ENCODE data around the gene SASS6. TPM values are rescaled to one million over a fixed set of nuclear protein-coding genes. Genes with fewer than 3 reads are reported as not detected.

Gene SASS6
- polyA plus RNA-seq, 1 of the 3 experiments (the other 2 are of a cell fraction) = 0.48 TPM

- H4K20me1 ChIP-seq (ENCODE audit: insufficient read depth) = no peaks in the 10 kb centered on the region
- H3K27me3 ChIP-seq (ENCODE audit: insufficient read depth) = no peaks in the 10 kb centered on the region
- H3K4me3 ChIP-seq (ENCODE audit: low read depth in 2 of 2, low read length in 1 of 2) = no peak overlapping the region
- H3K4me1 ChIP-seq (ENCODE audit: control insufficient read depth in 1 of 2, insufficient read depth in 2 of 2, low read depth in 1 of 2, low read length in 1 of 2) = no peaks in the 10 kb centered on the region
- CTCF ChIA-PET = interaction anchor here (1.1 to 2.2 kb wide), 3 partner anchors 8 to 252 kb away, joined by 3 to 5 read pairs (median 3); partner anchors contain the start of gene LRRC39
- no peaks in the 10 kb centered on the region for H3K9me2 ChIP-seq
- POLR2A ChIA-PET = no interaction called here
- H3K36me3 ChIP-seq (replicated peaks in 1 of 2; ENCODE audit: control insufficient read depth in 1 of 2, insufficient read depth in 2 of 2, low read length in 1 of 2) = no peaks in the 10 kb centered on the region
- H3K9ac ChIP-seq = no peak overlapping the region
- no peak overlapping the region for H2AFZ ChIP-seq (ENCODE audit: low read depth)
- H3K9me3 ChIP-seq = no peaks in the 10 kb centered on the region
- 80% methylated on average over 5 of the region's 5 CpGs for WGBS (ENCODE audit: low lambda C conversion rate)
- H3K79me2 ChIP-seq (ENCODE audit: insufficient read depth) = no peaks in the 10 kb centered on the region
- DNase-seq = no peak
- H3K4me2 ChIP-seq = no peak overlapping the region
- H3F3A ChIP-seq (replicated peaks; ENCODE audit: insufficient read depth) = no peaks in the 10 kb centered on the region
- no peak for TF ChIP-seq ELF1 (IDR thresholded peaks at IDR 0.05)
- no peak for TF ChIP-seq SIN3A (IDR thresholded peaks at IDR 0.05; ENCODE audit: borderline replicate concordance, low read depth, low read length)
- no peak for TF ChIP-seq NFIC (IDR thresholded peaks at IDR 0.05; ENCODE audit: borderline replicate concordance)
- TF ChIP-seq TCF12 (IDR thresholded peaks at IDR 0.05) = no peak
- no peak for TF ChIP-seq GATA2 (CRISPR knock-in tag; IDR thresholded peaks at IDR 0.05)
- no peak for TF ChIP-seq GABPA (IDR thresholded peaks at IDR 0.05; ENCODE audit: low read depth)
- TF ChIP-seq YY1 (IDR thresholded peaks at IDR 0.05; ENCODE audit: low read depth) = no peak
- TF ChIP-seq ZBTB33 (IDR thresholded peaks at IDR 0.05; ENCODE audit: borderline replicate concordance, low read depth) = no peak
- no peak for TF ChIP-seq FOXJ3 (CRISPR knock-in tag; IDR thresholded peaks at IDR 0.05)
- TF ChIP-seq JUND (IDR thresholded peaks at IDR 0.05) = no peak
- no peak for TF ChIP-seq FOXM1 (IDR thresholded peaks at IDR 0.05; ENCODE audit: low read depth)
- no peak for TF ChIP-seq NRF1 (IDR thresholded peaks at IDR 0.05; ENCODE audit: low read depth, low read length)
- no peak for TF ChIP-seq TEAD4 (IDR thresholded peaks at IDR 0.05; ENCODE audit: borderline replicate concordance, insufficient read depth)
- TF ChIP-seq FOSL2 (IDR thresholded peaks at IDR 0.05; ENCODE audit: borderline replicate concordance, low read depth) = no peak
- no peak for TF ChIP-seq TAF1 (IDR thresholded peaks at IDR 0.05; ENCODE audit: borderline replicate concordance, low read depth, low read length)
- TF ChIP-seq RXRA (IDR thresholded peaks at IDR 0.05; ENCODE audit: borderline replicate concordance, low read depth) = no peak
- TF ChIP-seq MXI1 (IDR thresholded peaks at IDR 0.05; ENCODE audit: low read depth, low read length) = no peak
- TF ChIP-seq, protein P1, sequence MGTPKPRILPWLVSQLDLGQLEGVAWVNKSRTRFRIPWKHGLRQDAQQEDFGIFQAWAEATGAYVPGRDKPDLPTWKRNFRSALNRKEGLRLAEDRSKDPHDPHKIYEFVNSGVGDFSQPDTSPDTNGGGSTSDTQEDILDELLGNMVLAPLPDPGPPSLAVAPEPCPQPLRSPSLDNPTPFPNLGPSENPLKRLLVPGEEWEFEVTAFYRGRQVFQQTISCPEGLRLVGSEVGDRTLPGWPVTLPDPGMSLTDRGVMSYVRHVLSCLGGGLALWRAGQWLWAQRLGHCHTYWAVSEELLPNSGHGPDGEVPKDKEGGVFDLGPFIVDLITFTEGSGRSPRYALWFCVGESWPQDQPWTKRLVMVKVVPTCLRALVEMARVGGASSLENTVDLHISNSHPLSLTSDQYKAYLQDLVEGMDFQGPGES (IDR thresholded peaks at IDR 0.05; ENCODE audit: low read depth, low read length) = no peak
- H3K27ac ChIP-seq (ENCODE audit: low read depth in 2 of 2, low read length in 1 of 2) = no peak overlapping the region
Observed at GRCh38 chr1:100164702-100165101, 32.0 kb upstream of the SASS6 start.
